Prostate gland (tissue), 2 donors: Measurements from ENCODE around the gene FBXO40.

Experiments used
- CTCF ChIP-seq, 4 experiments: fragments of 200-600 bp in 2 of 4; fragments of 450-650 bp in 2 of 4; sonication (generic) in 2 of 4; IDR thresholded peaks; 1 replicate in 3 of 4; 2 replicates in 1 of 4; pipeline ENCODE4 v1.5.1; 2016 to 2019; ENCODE audit warnings: antibody characterized with exemption in 4 of 4, mild to moderate bottlenecking in 2 of 4, moderate library complexity in 2 of 4
- POLR2A ChIP-seq: fragments of 450-650 bp; IDR thresholded peaks from one replicate; pipeline ENCODE4 v1.6.1; 2016; ENCODE audit warnings: antibody characterized with exemption, mild to moderate bottlenecking
- POLR2AphosphoS5 ChIP-seq: sonication (generic); formaldehyde crosslinking; IDR thresholded peaks from one replicate; pipeline ENCODE4 v1.6.1; 2017; ENCODE audit warnings: antibody characterized with exemption

- TF ChIP-seq CTCF (IDR thresholded peaks at IDR 0.05) (no peak), POLR2AphosphoS5 (no peak), POLR2A (no peak)
Measured at GRCh38 chr3:121662742-121663141, 69.6 kb downstream of the FBXO40 start.
